Mucosa of descending colon (tissue), 3 donors: ENCODE measurements around the gene CAPN9. TPM values are rescaled to one million over a fixed set of nuclear protein-coding genes. Genes with fewer than 3 reads are reported as not detected.

Experiments
- ATAC-seq: fragments of 200-7000 bp; cut with Tn5 transposase; one replicate; pipeline ENCODE4 v1.9.1; 2020; ENCODE audit warnings: mild to moderate bottlenecking, moderate library complexity
- DNase-seq, 3 donors: peaks; one replicate each; pipeline ENCODE4 v3.0.0-alpha.2; 2020
- H3K36me3 ChIP-seq: fragments of 200-600 bp; one replicate; pipeline ENCODE4 v1.8.0; 2021; ENCODE audit warnings: low read depth, mild to moderate bottlenecking
- H3K4me1 ChIP-seq: fragments of 200-600 bp; one replicate; pipeline ENCODE4 v1.8.0; 2021; ENCODE audit warnings: low read depth, mild to moderate bottlenecking
- H3K4me3 ChIP-seq: fragments of 200-600 bp; one replicate; pipeline ENCODE4 v1.8.0; 2021; ENCODE audit warnings: mild to moderate bottlenecking
- H3K9me3 ChIP-seq: fragments of 200-600 bp; one replicate; pipeline ENCODE4 v1.8.0; 2021; ENCODE audit warnings: mild to moderate bottlenecking
- intact Hi-C, 2 donors: fragments of 100-400 bp; cut with DNase I in 1 of 2; cut with micrococcal nuclease in 1 of 2; formaldehyde crosslinking; loops; one replicate each; pipeline versions ENCODE4 v1.11.0 to v1.11.1; 2022; cut with DNase I, micrococcal nuclease
- total RNA-seq, 3 donors: library from RNA; stranded (reverse); fragmentation: NEBNext Ultra II Directional in 2 of 3; extraction: Animal tissue kit (Norgen Biotek cat#: 25700) in 2 of 3; gene quantifications; one replicate each; pipeline versions ENCODE4 v1.2.1 to v1.2.4, GENCODE V29; 2021 to 2023
- TF ChIP-seq, protein P1 (sequence below): fragments of 200-600 bp; IDR thresholded peaks from one replicate; pipeline ENCODE4 v1.8.0; 2022; ENCODE audit warnings: antibody characterized with exemption, mild to moderate bottlenecking
- donor health status: DM: no; HTN: no; CAD: no; lungs with moderate emphysema.
- donor health status: DM: no; HTN: no; CAD: no.
- donor health status: DM: no; HTN: yes; CAD: no.

CAPN9 gene
- total RNA-seq, 3 donors from 2014 or later: 11.4 to 30.8 (median 28.8) TPM

DNA sequence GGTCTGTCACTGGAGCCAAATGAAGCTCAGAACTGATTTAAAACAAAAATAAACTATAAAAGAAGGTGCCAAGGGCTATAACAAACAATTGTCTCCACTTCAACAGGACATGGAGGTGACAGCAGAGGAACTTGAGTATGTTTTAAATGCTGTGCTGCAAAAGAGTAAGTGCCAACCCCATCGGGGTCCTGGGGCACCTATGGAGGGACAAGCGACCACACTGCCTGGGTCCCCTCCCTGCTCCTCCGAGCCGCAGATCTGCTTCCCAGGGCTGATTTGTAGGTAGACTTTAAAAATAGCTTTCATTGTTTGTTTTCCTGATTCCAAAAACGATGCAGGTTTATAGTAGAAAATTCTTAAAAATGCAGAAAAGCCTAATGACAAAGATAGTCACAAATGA lies 42.8 kb downstream of the CAPN9 start:
- Histone ChIP-seq H3K36me3 (no peaks in the 10 kb centered on the region), H3K9me3 (no peaks in the 10 kb centered on the region), H3K4me1 (no peaks in the 10 kb centered on the region), H3K4me3 (no peak overlapping the region)
- ATAC-seq: no peak
- TF ChIP-seq, protein P1, sequence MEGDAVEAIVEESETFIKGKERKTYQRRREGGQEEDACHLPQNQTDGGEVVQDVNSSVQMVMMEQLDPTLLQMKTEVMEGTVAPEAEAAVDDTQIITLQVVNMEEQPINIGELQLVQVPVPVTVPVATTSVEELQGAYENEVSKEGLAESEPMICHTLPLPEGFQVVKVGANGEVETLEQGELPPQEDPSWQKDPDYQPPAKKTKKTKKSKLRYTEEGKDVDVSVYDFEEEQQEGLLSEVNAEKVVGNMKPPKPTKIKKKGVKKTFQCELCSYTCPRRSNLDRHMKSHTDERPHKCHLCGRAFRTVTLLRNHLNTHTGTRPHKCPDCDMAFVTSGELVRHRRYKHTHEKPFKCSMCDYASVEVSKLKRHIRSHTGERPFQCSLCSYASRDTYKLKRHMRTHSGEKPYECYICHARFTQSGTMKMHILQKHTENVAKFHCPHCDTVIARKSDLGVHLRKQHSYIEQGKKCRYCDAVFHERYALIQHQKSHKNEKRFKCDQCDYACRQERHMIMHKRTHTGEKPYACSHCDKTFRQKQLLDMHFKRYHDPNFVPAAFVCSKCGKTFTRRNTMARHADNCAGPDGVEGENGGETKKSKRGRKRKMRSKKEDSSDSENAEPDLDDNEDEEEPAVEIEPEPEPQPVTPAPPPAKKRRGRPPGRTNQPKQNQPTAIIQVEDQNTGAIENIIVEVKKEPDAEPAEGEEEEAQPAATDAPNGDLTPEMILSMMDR: no peak
- intact Hi-C loops: loop anchor here in 1 of 2 donors (10.0 kb wide), 1 partner anchor 415 kb away; no protein-coding TSS in a partner anchor
- DNase-seq: no peak

DNA sequence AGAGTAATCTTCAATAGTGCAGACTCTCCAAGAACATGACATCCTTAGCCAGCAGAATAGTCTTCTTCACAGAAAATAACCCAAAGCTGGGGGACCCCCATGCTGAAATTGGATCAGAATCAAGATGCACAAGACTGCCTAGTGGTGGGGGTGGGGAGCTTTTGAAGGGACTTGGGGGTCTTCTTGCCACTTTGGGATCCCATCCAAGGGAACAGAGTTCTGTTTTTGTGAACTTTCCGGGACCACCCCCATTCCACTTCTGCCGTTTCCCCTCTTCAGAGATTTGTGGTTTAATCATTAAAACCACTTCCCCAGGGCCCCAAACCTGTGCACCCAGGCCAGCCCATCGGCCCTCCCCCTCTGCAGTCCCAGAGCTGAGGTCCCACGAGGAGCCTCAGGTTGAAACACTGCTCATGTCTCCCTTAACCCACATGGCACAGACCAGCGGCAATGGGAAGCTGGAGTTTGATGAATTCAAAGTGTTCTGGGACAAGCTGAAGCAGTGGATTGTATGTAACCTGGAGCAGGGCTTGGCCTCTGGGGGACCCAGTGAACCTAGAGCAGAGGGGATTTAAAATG lies 44.9 kb downstream of the CAPN9 start:
- DNase-seq (no peak), ATAC-seq (no peak)
- Histone ChIP-seq H3K4me3 (no peak overlapping the region), H3K36me3 (no peaks in the 10 kb centered on the region), H3K4me1 (no peaks in the 10 kb centered on the region), H3K9me3 (no peaks in the 10 kb centered on the region)
- intact Hi-C loops: loop anchor here in 1 of 2 donors (10.0 kb wide), 1 partner anchor 413 kb away; no protein-coding TSS in a partner anchor
- TF ChIP-seq, protein P1: no peak

DNA sequence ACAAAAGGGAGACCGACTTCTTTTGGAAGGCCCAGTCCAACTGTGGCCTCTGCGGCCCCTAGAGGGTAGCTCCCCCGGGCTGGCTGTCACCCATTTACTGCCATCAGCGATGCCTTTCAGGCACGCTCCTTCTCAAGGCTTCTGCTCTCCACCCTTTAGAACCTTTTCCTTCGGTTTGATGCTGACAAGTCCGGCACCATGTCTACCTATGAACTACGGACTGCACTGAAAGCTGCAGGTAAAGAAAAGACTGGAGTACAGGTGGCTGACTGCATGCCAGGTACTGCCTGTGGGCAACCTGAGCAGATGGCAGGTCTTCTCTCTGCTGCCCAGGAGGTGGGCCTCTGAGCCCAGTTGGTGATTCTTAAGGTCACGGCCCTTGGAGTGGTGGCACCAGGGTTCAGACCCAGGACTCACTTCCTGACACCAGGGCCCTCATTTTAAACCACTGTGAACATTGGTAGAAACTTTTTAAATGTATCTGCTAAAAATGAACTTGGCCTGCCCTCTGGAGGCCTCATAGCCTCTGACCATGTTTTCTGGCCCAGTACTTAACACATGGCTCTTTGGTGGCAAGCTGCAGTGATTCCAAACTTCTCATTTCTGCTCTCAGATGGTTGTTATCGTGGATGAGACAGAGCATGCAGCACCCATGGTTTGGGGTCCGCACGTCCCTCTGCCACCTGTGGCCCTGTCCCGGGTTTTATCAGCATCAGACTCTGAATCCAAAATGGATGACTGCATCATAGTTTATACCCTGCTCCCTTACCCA lies 45.7 kb downstream of the CAPN9 start:
- no peaks in the 10 kb centered on the region for H3K36me3 ChIP-seq
- peak; percentile 14 for ATAC-seq
- DNase-seq: no peak
- intact Hi-C loops: loop anchor here in 1 of 2 donors (10.0 kb wide), 1 partner anchor 412 kb away; no protein-coding TSS in a partner anchor
- H3K9me3 ChIP-seq: no peaks in the 10 kb centered on the region
- H3K4me3 ChIP-seq: no peak overlapping the region
- TF ChIP-seq, protein P1: no peak
- no peaks in the 10 kb centered on the region for H3K4me1 ChIP-seq

DNA sequence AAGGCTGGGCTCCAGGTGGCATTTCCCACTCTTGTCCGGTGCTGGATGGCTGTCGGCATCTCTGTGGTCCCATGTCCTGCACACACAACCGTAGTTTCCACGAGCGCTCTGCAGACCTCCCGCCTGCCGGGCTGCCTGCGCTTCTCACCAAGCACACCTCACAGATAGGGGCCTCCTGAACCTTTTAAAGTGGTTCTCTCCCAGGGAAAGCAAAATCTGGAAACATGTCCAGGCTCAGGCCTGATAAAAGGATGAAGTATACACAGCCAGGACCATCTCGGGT lies 46.2 kb downstream of the CAPN9 start:
- no peak for ATAC-seq
- TF ChIP-seq, protein P1: no peak
- intact Hi-C loops: loop anchor here in 1 of 2 donors (10.0 kb wide), 1 partner anchor 411 kb away; no protein-coding TSS in a partner anchor
- DNase-seq: no peak
- Histone ChIP-seq H3K4me3 (no peak overlapping the region), H3K4me1 (no peaks in the 10 kb centered on the region), H3K36me3 (no peaks in the 10 kb centered on the region), H3K9me3 (no peaks in the 10 kb centered on the region)

DNA sequence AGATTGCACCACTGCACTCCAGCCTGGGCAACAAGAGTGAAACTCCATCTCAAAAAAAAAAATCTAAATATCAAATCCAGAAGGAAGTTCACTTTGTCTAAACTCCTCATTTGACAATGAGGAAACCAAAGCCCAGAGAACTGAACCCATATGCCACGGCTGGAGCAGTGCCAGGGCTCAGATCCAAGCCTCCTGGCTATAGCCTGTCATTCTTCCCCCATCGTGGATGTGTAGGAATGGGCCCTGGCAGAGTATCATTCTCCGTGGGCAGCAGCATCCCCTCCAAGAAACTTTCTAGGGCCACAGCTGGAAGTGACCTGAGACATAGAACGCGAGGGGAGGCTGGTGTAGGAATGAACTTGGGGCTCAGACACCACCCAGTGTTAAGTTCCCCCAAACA lies 47.2 kb downstream of the CAPN9 start:
- TF ChIP-seq, protein P1: no peak
- DNase-seq (peak in 1 of 3 donors; percentile 13), ATAC-seq (no peak)
- Histone ChIP-seq H3K36me3 (no peaks in the 10 kb centered on the region), H3K4me1 (no peaks in the 10 kb centered on the region), H3K4me3 (no peak overlapping the region), H3K9me3 (no peaks in the 10 kb centered on the region)
- intact Hi-C loops: loop anchor here in 1 of 2 donors (10.0 kb wide), 1 partner anchor 410 kb away; no protein-coding TSS in a partner anchor
